Lower leg skin (tissue), 4 donors: ENCODE data around the gene SLC41A1. TPM values are rescaled to one million over a fixed set of nuclear protein-coding genes. Genes with fewer than 3 reads are reported as not detected.

Source experiments
- DNase-seq, 2 donors: peaks; one replicate each; pipeline ENCODE4 v3.0.0-alpha.2; 2019; ENCODE audit warnings: low spot score in 2 of 2
- H3K4me3 ChIP-seq: fragments of 200-600 bp; sonication (generic); 2 replicates; pipeline ENCODE4 v1.5.1; 2017; ENCODE audit warnings: mild to moderate bottlenecking, low read depth; ENCODE audit not compliant: poor library complexity, severe bottlenecking
- POLR2A ChIP-seq, 2 donors: fragments of 450-650 bp; IDR thresholded peaks; one replicate each; pipeline ENCODE4 v1.6.1; 2016 to 2017; ENCODE audit warnings: antibody characterized with exemption in 2 of 2, mild to moderate bottlenecking in 1 of 2, moderate library complexity in 1 of 2
- WGBS, 2 donors: methylation state at CpG; one replicate each; pipeline ENCODE4 v1.1.5; 2018; 5-methylcytosine and 5-hydroxymethylcytosine counted together
- intact Hi-C: fragments of 100-400 bp; cut with DNase I; formaldehyde crosslinking; loops from one replicate; pipeline ENCODE4 v1.15.0; 2023; ENCODE audit warnings: low total_unique reads
- total RNA-seq, 4 donors: library from RNA; depleted of rRNA; stranded (reverse); fragments of >200 nt; gene quantifications; one replicate each; pipeline ENCODE4 v1.1.0, GENCODE V29; 2016
- TF ChIP-seq, protein P1 (sequence below), 3 donors: fragments of 450-650 bp; IDR thresholded peaks; one replicate each; pipeline ENCODE4 v1.5.1; 2016; ENCODE audit warnings: antibody characterized with exemption in 3 of 3, mild to moderate bottlenecking in 3 of 3, moderate library complexity in 2 of 3

SLC41A1 gene
- total RNA-seq, 4 donors from 2014 or later: 12.8 to 22.0 (median 15.8) TPM

DNA sequence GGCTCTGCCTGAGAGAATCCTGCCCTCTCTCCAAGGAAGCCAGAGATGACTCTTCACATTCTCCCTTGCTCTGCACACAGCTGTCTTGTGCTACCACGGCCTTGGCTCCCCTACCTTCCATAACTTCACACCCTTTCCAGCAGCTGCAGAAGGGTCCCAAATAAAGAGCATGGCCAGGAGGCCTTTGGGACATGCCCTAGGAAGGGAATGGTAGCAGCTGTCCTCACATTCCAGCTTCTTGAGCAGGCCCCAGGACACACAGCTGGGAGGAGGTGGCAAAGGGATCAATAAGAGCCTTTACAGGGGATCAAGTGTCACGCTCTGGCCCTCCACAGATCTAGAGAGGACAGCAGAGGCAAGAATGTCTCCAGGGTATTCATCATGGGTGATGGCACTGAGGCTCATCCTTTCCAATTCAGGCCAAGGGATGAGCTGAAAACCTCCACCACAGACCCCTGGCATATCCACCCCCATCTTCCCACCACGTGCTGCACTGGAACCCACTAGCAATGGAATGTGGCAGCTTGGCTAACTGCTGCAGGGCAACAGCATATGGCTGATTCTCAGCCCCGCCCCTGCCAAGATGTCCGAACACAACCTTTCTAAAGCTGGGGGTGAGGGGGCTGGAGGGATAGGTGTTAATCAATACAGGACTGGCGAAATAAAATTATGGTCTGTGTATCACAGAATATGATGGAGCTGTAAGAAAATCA is 19.9 kb downstream of the SLC41A1 start:
- no peak for DNase-seq
- H3K4me3 ChIP-seq: no peak overlapping the region
- intact Hi-C loops: loop anchor here (5.0 kb wide), 1 partner anchor 184 kb away; no protein-coding TSS in a partner anchor
- TF ChIP-seq, protein P1, sequence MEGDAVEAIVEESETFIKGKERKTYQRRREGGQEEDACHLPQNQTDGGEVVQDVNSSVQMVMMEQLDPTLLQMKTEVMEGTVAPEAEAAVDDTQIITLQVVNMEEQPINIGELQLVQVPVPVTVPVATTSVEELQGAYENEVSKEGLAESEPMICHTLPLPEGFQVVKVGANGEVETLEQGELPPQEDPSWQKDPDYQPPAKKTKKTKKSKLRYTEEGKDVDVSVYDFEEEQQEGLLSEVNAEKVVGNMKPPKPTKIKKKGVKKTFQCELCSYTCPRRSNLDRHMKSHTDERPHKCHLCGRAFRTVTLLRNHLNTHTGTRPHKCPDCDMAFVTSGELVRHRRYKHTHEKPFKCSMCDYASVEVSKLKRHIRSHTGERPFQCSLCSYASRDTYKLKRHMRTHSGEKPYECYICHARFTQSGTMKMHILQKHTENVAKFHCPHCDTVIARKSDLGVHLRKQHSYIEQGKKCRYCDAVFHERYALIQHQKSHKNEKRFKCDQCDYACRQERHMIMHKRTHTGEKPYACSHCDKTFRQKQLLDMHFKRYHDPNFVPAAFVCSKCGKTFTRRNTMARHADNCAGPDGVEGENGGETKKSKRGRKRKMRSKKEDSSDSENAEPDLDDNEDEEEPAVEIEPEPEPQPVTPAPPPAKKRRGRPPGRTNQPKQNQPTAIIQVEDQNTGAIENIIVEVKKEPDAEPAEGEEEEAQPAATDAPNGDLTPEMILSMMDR (IDR thresholded peaks at IDR 0.05): no peak
- TF ChIP-seq POLR2A (IDR thresholded peaks at IDR 0.05): no peak
- 72 to 74% methylated on average over 6 of the region's 6 CpGs for WGBS, 2 donors

DNA sequence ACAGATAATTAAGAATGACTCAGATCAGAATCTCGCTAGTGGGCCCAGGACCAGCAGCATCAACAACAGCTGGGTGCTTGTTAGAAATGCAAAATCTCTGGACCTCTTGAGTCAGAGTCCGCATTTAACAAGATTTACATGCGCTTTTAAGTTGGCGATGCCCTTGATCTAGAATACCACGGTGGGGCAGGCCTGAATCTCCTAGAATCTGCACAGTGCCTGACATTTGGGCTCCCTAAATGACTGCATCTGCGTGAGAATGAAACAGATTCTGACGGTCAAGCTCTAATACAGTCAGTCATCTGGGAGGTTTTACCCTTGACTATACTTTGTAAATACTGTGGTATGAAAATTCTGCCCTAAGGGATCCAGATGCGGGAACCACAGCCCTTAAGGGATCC is 20.5 kb downstream of the SLC41A1 start:
- no peak for DNase-seq
- no peak overlapping the region for H3K4me3 ChIP-seq
- WGBS, 2 donors: 78% methylated on average over 8 of the region's 8 CpGs
- TF ChIP-seq, protein P1 (IDR thresholded peaks at IDR 0.05): no peak
- TF ChIP-seq POLR2A (IDR thresholded peaks at IDR 0.05): no peak
- intact Hi-C loops: loop anchor here (5.0 kb wide), 1 partner anchor 185 kb away; no protein-coding TSS in a partner anchor

GRCh38 chr1:205791568-205792180 is 21.3 kb downstream of the SLC41A1 start:
- intact Hi-C loops: loop anchor here (5.0 kb wide), 1 partner anchor 186 kb away; no protein-coding TSS in a partner anchor
- no peak for TF ChIP-seq POLR2A (IDR thresholded peaks at IDR 0.05)
- TF ChIP-seq, protein P1 (IDR thresholded peaks at IDR 0.05): no peak
- DNase-seq: no peak
- WGBS, 2 donors: 61 to 79% methylated on average over 5 of the region's 5 CpGs
- H3K4me3 ChIP-seq: no peak overlapping the region

GRCh38 chr1:205787287-205787916 is 25.6 kb downstream of the SLC41A1 start:
- TF ChIP-seq POLR2A (IDR thresholded peaks at IDR 0.05): no peak
- TF ChIP-seq, protein P1 (IDR thresholded peaks at IDR 0.05): no peak
- no peak overlapping the region for H3K4me3 ChIP-seq
- WGBS, 2 donors: 85 to 88% methylated on average over 10 of the region's 10 CpGs
- intact Hi-C loops: no loop called here
- DNase-seq: no peak

- no peak for DNase-seq
- TF ChIP-seq, protein P1 (IDR thresholded peaks at IDR 0.05): no peak
- TF ChIP-seq POLR2A (IDR thresholded peaks at IDR 0.05): no peak
- intact Hi-C loops: no loop called here
- WGBS, 2 donors: 65 to 66% methylated on average over 4 of the region's 4 CpGs
- no peak overlapping the region for H3K4me3 ChIP-seq
Observed at GRCh38 chr1:205786601-205787000, 26.4 kb downstream of the SLC41A1 start.
